DOHH2 (cell line): ENCODE results near the gene PPP1R27.

Source experiments
- CTCF ChIP-seq: fragments of 200-600 bp; sonication (generic); IDR thresholded peaks from one replicate; pipeline ENCODE4 v1.5.1; 2014; ENCODE audit warnings: antibody characterized with exemption, mild to moderate bottlenecking, low read depth, low read length; ENCODE audit not compliant: poor library complexity, severe bottlenecking
- EZH2phosphoT487 ChIP-seq: fragments of 200-600 bp; sonication (generic); IDR thresholded peaks from 2 replicates; pipeline ENCODE4 v1.6.1; 2017; ENCODE audit warnings: borderline replicate concordance, mild to moderate bottlenecking, antibody characterized with exemption, low read length, moderate library complexity, mixed read lengths

- TF ChIP-seq CTCF: no peak
- TF ChIP-seq EZH2phosphoT487: no peak
Measured at GRCh38 chr17:81858967-81859905, 24.4 kb upstream of the PPP1R27 start.
